CD4-positive, alpha-beta T cell (primary cell): ENCODE data around the gene OR2F2. TPM values are rescaled to one million over a fixed set of nuclear protein-coding genes. Genes with fewer than 3 reads are reported as not detected.

Experiments used
- ATAC-seq: fragments of 200-7000 bp; cut with Tn5 transposase; one replicate; pipeline ENCODE4 v1.10.0; 2022; ENCODE audit warnings: mild to moderate bottlenecking; ENCODE audit not compliant: poor library complexity
- CTCF ChIA-PET: fragments of 350-600 bp; sonication (Branson Sonifier 250); formaldehyde crosslinking; loops from one replicate; lab custom pipeline; 2021; ENCODE audit warnings: antibody characterized with exemption, inconsistent platforms; lab: Charles Lee
- POLR2A ChIA-PET: fragments of 350-600 bp; sonication (Branson Sonifier 250); formaldehyde crosslinking; loops from one replicate; lab custom pipeline; 2021; ENCODE audit warnings: antibody characterized with exemption, inconsistent platforms; lab: Charles Lee
- DNase-seq, 14 experiments: peaks; one replicate each; pipeline ENCODE4 v3.0.0-alpha.2; 2013 to 2020; ENCODE audit warnings: mixed read lengths in 2 of 14
- H3K27ac ChIP-seq, 2 donors: one replicate each; pipeline versions ENCODE4 v1.5.1 to v1.7.0; 2013; ENCODE audit warnings: low read length in 2 of 2, low read depth in 1 of 2, mild to moderate bottlenecking in 1 of 2
- H3K27me3 ChIP-seq, 2 experiments: 1 replicate in 1 of 2; 2 replicates in 1 of 2; pipeline versions ENCODE4 v1.6.1 to v1.7.0; 2013; ENCODE audit warnings: low read length in 2 of 2, control low read depth in 1 of 2, mild to moderate bottlenecking in 1 of 2, moderate library complexity in 1 of 2; ENCODE audit not compliant: insufficient read depth in 2 of 2, control insufficient read depth in 1 of 2
- H3K36me3 ChIP-seq: one replicate; pipeline ENCODE4 v1.6.1; 2013; ENCODE audit warnings: low read length, control low read depth; ENCODE audit not compliant: insufficient read depth
- H3K4me1 ChIP-seq: one replicate; pipeline ENCODE4 v1.6.1; 2013; ENCODE audit warnings: low read length, control low read depth; ENCODE audit not compliant: insufficient read depth
- H3K4me3 ChIP-seq: one replicate; pipeline ENCODE4 v1.5.1; 2013; ENCODE audit warnings: mild to moderate bottlenecking, low read length, moderate library complexity
- H3K9me3 ChIP-seq, 2 experiments: 1 replicate in 1 of 2; 2 replicates in 1 of 2; pipeline versions ENCODE4 v1.6.1 to v1.7.0; 2013; ENCODE audit warnings: low read length in 2 of 2, mild to moderate bottlenecking in 2 of 2, control low read depth in 1 of 2, moderate library complexity in 1 of 2; ENCODE audit not compliant: control insufficient read depth in 1 of 2, insufficient read depth in 1 of 2
- H3K27ac Mint-ChIP-seq: one replicate; pipeline ENCODE4 v1.8.0; 2020; ENCODE audit warnings: mixed read lengths
- H3K27me3 Mint-ChIP-seq: one replicate; pipeline ENCODE4 v1.8.0; 2021; ENCODE audit warnings: mixed read lengths
- H3K36me3 Mint-ChIP-seq: one replicate; pipeline ENCODE4 v1.8.0; 2021; ENCODE audit warnings: low read depth, mixed read lengths
- H3K4me1 Mint-ChIP-seq: one replicate; pipeline ENCODE4 v1.8.0; 2021; ENCODE audit warnings: low read depth, mixed read lengths
- H3K4me3 Mint-ChIP-seq: one replicate; pipeline ENCODE4 v1.8.0; 2020; ENCODE audit warnings: mild to moderate bottlenecking, mixed read lengths
- H3K9me3 Mint-ChIP-seq: one replicate; pipeline ENCODE4 v1.8.0; 2020; ENCODE audit warnings: mixed read lengths
- CTCF ChIP-seq: fragments of 200-600 bp; IDR thresholded peaks from one replicate; pipeline ENCODE4 v1.8.0; 2022; ENCODE audit warnings: antibody characterized with exemption, mild to moderate bottlenecking
- intact Hi-C, 2 experiments: fragments of 100-400 bp; cut with DNase I in 1 of 2; cut with micrococcal nuclease in 1 of 2; formaldehyde crosslinking; loops; one replicate each; pipeline versions ENCODE4 v1.15.1 to v1.9.0; 2023 to 2025; cut with DNase I, micrococcal nuclease
- total RNA-seq, 174 experiments: library from RNA in 2 of 174; stranded (reverse) in 2 of 174; gene quantifications; one replicate each; pipeline ENCODE4 v1.2.3 and lab custom pipeline; 2021 to 2026

OR2F2 gene
- total RNA-seq, 2 experiments from 2014 or later = not detected

- Mint-ChIP-seq H3K4me3 (no peak overlapping the region), H3K9me3 (no peaks in the 10 kb centered on the region), H3K4me1 (no peaks in the 10 kb centered on the region), H3K36me3 (no peaks in the 10 kb centered on the region), H3K27ac (no peak overlapping the region), H3K27me3 (peaks cover 28% of the 10 kb centered on the region)
- CTCF ChIA-PET = no interaction called here
- DNase-seq (no peak), ATAC-seq (no peak)
- no peaks in the 10 kb centered on the region for H3K4me1 ChIP-seq
- H3K9me3 ChIP-seq = no peaks in the 10 kb centered on the region
- H3K27ac ChIP-seq = no peak overlapping the region
- TF ChIP-seq CTCF = no peak
- intact Hi-C loops = no loop called here
- POLR2A ChIA-PET = no interaction called here
- H3K4me3 ChIP-seq = no peak overlapping the region
- H3K27me3 ChIP-seq = peaks cover 0 to 12% of the 10 kb centered on the region in 2 experiments
- no peaks in the 10 kb centered on the region for H3K36me3 ChIP-seq
Observed at GRCh38 chr7:143924851-143925250, 10.2 kb upstream of the OR2F2 start.

- no peak overlapping the region for H3K4me3 Mint-ChIP-seq
- DNase-seq (no peak), ATAC-seq (no peak)
- intact Hi-C loops = no loop called here
- H3K9me3 ChIP-seq = peaks cover 4 to 5% of the 10 kb centered on the region in 2 experiments
- no peaks in the 10 kb centered on the region for H3K36me3 Mint-ChIP-seq
- TF ChIP-seq CTCF = no peak
- H3K27me3 ChIP-seq = peaks cover 0 to 7% of the 10 kb centered on the region in 2 experiments
- ChIA-PET CTCF (no interaction called here), POLR2A (no interaction called here)
- no peaks in the 10 kb centered on the region for H3K4me1 ChIP-seq
- H3K27ac Mint-ChIP-seq = no peak overlapping the region
- no peaks in the 10 kb centered on the region for H3K9me3 Mint-ChIP-seq
- no peak overlapping the region for H3K4me3 ChIP-seq
- no peaks in the 10 kb centered on the region for H3K36me3 ChIP-seq
- H3K27me3 Mint-ChIP-seq = peaks cover 5% of the 10 kb centered on the region
- no peaks in the 10 kb centered on the region for H3K4me1 Mint-ChIP-seq
- H3K27ac ChIP-seq = no peak overlapping the region
Observed at GRCh38 chr7:143929224-143929920, 5.7 kb upstream of the OR2F2 start.

- H3K27ac Mint-ChIP-seq = no peak overlapping the region
Observed at GRCh38 chr7:143931739-143932138, 3.3 kb upstream of the OR2F2 start.

More at GRCh38 chr7:143931739-143932138, 3.3 kb upstream of the OR2F2 start:
- Mint-ChIP-seq H3K36me3 (no peaks in the 10 kb centered on the region), H3K4me3 (no peak overlapping the region), H3K4me1 (no peaks in the 10 kb centered on the region), H3K9me3 (no peaks in the 10 kb centered on the region), H3K27me3 (peaks cover 5% of the 10 kb centered on the region)
- Histone ChIP-seq H3K36me3 (no peaks in the 10 kb centered on the region), H3K4me3 (no peak overlapping the region), H3K27me3 (peaks cover 0 to 8% of the 10 kb centered on the region in 2 experiments), H3K4me1 (no peaks in the 10 kb centered on the region), H3K9me3 (peaks cover 5 to 6% of the 10 kb centered on the region in 2 experiments), H3K27ac (no peak overlapping the region)
- no peak for ATAC-seq
- no peak for DNase-seq
- intact Hi-C loops = no loop called here
- no peak for TF ChIP-seq CTCF
- ChIA-PET CTCF (interaction anchor here (0.6 kb wide), 1 partner anchor 447 kb away, joined by 4 read pairs; no protein-coding TSS in a partner anchor), POLR2A (no interaction called here)
